OCI-LY3 (cell line): Measurements from ENCODE around the gene TTYH2.

Source experiments
- H2AFZ ChIP-seq: fragments of 200-600, 300-600 bp; shearing (Covaris generic); 2 replicates; pipeline ENCODE4 v1.6.0; 2014; ENCODE audit warnings: antibody characterized with exemption, low read depth, low read length
- H3K27ac ChIP-seq: fragments of 200-600, 300-600 bp; sonication (generic); 2 replicates; pipeline ENCODE4 v1.5.1; 2014; ENCODE audit warnings: mild to moderate bottlenecking, low read length, moderate library complexity, mixed read lengths
- H3K27me3 ChIP-seq: fragments of 200-600, 300-600 bp; sonication (generic); 2 replicates; pipeline ENCODE4 v1.6.1; 2014; ENCODE audit warnings: low read depth, low read length, mixed read lengths
- H3K36me3 ChIP-seq: fragments of 200-600, 300-600 bp; sonication (generic); replicated peaks from 2 replicates; pipeline ENCODE3; 2014; ENCODE audit warnings: low read depth, low read length, mixed read lengths
- H3K4me1 ChIP-seq: fragments of 300-600, 200-600 bp; sonication (generic); 2 replicates; pipeline ENCODE4 v1.6.1; 2014; ENCODE audit warnings: low read length, mixed read lengths
- H3K4me2 ChIP-seq: fragments of 200-600, 300-600 bp; sonication (generic); 2 replicates; pipeline ENCODE4 v1.6.1; 2014; ENCODE audit warnings: low read length, mixed read lengths
- H3K4me3 ChIP-seq: fragments of 300-600, 200-600 bp; sonication (generic); 2 replicates; pipeline ENCODE4 v1.5.1; 2014; ENCODE audit warnings: antibody characterized with exemption, mild to moderate bottlenecking, low read length, moderate library complexity
- H3K79me2 ChIP-seq: fragments of 300-600, 200-600 bp; shearing (Covaris generic); 2 replicates; pipeline ENCODE4 v1.6.1; 2014; ENCODE audit warnings: mild to moderate bottlenecking, low read length, mixed read lengths
- H3K9ac ChIP-seq: fragments of 300-600, 200-600 bp; shearing (Covaris generic); 2 replicates; pipeline ENCODE4 v1.6.0; 2014; ENCODE audit warnings: mild to moderate bottlenecking, low read length, moderate library complexity
- H3K9me3 ChIP-seq: fragments of 200-600, 300-600 bp; shearing (Covaris generic); 2 replicates; pipeline ENCODE4 v1.6.1; 2014; ENCODE audit warnings: low read length, mixed read lengths; ENCODE audit not compliant: insufficient read depth
- H4K20me1 ChIP-seq: fragments of 200-600, 300-600 bp; sonication (generic); 2 replicates; pipeline ENCODE4 v1.6.1; 2016; ENCODE audit warnings: low read length, mixed read lengths; ENCODE audit not compliant: insufficient read depth
- CTCF ChIP-seq: fragments of 200-600, 300-600 bp; sonication (generic); IDR thresholded peaks from 2 replicates; pipeline ENCODE4 v1.5.1; 2014; ENCODE audit warnings: antibody characterized with exemption, low read length, low read depth
- EZH2phosphoT487 ChIP-seq: fragments of 200-600 bp; shearing (Covaris generic); IDR thresholded peaks from 2 replicates; pipeline ENCODE4 v1.6.1; 2018; ENCODE audit warnings: antibody characterized with exemption, mixed run types, low read depth

Gene TTYH2

DNA sequence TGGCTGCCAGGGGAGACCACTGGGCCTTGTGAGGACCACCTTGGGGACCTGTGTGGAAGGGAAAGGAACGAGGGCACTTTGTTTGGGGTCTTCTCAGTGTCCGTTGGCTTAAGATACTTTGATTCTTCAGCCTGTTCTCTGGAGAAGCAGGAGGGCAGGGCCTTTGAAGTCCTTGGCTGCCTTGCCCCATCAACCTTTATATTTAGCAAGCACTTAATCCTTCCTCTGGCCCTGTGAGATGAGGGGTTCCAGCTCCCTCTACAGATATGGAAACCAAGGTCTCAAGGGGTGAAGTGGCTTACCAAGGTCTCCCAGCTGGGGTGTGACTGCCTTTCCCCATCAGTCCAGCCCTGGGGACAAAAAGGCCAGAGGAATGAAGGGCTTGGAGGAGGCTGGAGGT is 28.5 kb downstream of the TTYH2 start:
- no peak overlapping the region for H2AFZ ChIP-seq
- no peaks in the 10 kb centered on the region for H3K4me1 ChIP-seq
- no peaks in the 10 kb centered on the region for H4K20me1 ChIP-seq
- H3K9me3 ChIP-seq, result no peaks in the 10 kb centered on the region
- H3K4me3 ChIP-seq, result no peak overlapping the region
- TF ChIP-seq CTCF (no peak), EZH2phosphoT487 (no peak)
- H3K79me2 ChIP-seq, result no peaks in the 10 kb centered on the region
- peaks cover 3% of the 10 kb centered on the region for H3K36me3 ChIP-seq
- H3K27me3 ChIP-seq, result no peaks in the 10 kb centered on the region
- H3K9ac ChIP-seq, result no peak overlapping the region
- H3K27ac ChIP-seq, result no peak overlapping the region
- H3K4me2 ChIP-seq, result no peak overlapping the region

DNA sequence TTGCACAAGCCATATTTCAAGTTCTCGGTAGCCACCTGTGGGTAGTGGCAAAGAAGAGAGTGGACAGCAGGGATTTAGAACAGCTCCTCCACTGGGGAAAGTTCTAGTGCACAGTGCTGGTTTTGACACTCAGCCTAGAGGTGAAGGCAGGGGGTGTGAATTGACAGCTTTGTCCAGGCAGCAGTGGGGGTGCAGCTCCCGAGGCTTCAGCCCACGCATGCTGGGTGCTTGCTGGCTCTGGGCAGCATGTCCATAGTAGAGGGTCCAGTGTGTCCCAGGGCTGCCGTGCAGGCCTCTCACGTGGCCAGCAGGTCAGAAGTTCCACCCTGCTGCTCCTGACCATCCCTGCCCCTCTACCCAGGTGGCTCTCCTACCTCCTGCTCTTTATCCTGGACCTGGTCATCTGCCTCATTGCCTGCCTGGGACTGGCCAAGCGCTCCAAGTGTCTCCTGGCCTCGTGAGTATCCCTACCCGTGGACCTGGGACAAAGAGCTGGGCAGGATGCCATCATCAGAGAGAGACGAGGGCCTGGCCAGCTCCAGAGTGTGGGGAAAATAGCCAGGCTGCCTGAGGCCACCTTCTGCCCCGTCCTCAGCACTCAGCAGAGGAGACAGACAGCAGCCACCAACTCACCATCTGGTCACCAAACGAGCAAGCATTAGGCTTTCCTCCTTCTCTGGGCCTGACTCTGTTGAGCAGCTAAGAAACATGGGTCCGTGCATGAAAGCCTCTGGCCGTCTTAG is 29.8 kb downstream of the TTYH2 start:
- no peak overlapping the region for H3K4me3 ChIP-seq
- no peak overlapping the region for H2AFZ ChIP-seq
- H3K4me1 ChIP-seq, result no peaks in the 10 kb centered on the region
- no peak overlapping the region for H3K4me2 ChIP-seq
- no peaks in the 10 kb centered on the region for H3K9me3 ChIP-seq
- no peak overlapping the region for H3K9ac ChIP-seq
- TF ChIP-seq CTCF, result no peak
- no peak for TF ChIP-seq EZH2phosphoT487
- H4K20me1 ChIP-seq, result no peaks in the 10 kb centered on the region
- peaks cover 3% of the 10 kb centered on the region for H3K36me3 ChIP-seq
- H3K27me3 ChIP-seq, result no peaks in the 10 kb centered on the region
- H3K79me2 ChIP-seq, result no peaks in the 10 kb centered on the region
- H3K27ac ChIP-seq, result no peak overlapping the region

DNA sequence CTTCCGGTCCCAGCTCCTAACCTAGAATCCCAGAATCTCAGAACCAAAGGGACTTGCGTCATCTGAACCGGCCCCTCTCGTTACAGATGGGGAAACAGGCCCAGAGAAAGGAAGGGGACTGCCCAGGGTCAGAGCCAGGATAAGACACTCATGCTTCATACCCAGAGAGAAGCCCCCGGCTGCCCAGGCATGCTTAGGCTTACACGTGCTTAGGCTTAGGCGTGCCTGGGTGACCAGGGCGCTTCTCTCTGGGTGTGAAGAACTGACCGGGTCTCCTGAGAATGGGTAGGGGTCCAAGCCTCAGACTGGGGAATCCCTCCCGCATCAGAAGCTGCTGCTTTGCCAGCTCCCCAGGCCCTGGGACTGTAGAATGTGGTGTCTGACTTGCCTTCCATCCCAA is 30.8 kb downstream of the TTYH2 start:
- no peak overlapping the region for H3K27ac ChIP-seq
- no peaks in the 10 kb centered on the region for H3K27me3 ChIP-seq
- no peaks in the 10 kb centered on the region for H3K79me2 ChIP-seq
- no peaks in the 10 kb centered on the region for H3K4me1 ChIP-seq
- no peaks in the 10 kb centered on the region for H4K20me1 ChIP-seq
- no peak overlapping the region for H2AFZ ChIP-seq
- H3K36me3 ChIP-seq, result peaks cover 3% of the 10 kb centered on the region
- H3K4me2 ChIP-seq, result no peak overlapping the region
- no peak overlapping the region for H3K4me3 ChIP-seq
- no peak overlapping the region for H3K9ac ChIP-seq
- no peaks in the 10 kb centered on the region for H3K9me3 ChIP-seq
- TF ChIP-seq EZH2phosphoT487, result no peak
- TF ChIP-seq CTCF, result no peak

DNA sequence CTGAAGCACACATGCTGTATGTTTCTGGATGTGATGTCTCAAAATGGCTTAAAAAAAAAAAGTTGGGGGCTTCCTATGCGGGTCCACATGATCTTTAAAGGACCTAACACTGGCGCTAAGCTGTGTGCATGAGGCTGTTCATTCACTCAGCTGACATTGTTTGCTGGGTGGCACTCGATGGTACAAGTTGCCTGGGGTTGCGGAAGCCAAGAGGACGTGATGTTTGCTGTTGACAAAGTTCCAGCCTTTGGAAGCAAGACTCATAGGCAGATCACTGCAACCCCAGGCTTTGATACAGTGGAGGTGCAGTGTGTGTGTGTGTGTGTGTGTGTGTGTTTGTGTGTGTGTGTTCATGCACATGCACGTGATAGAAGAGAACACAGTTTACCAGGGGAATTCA is 31.2 kb downstream of the TTYH2 start:
- Histone ChIP-seq H3K36me3 (peaks cover 3% of the 10 kb centered on the region), H3K27me3 (no peaks in the 10 kb centered on the region), H2AFZ (no peak overlapping the region), H3K4me3 (no peak overlapping the region), H4K20me1 (no peaks in the 10 kb centered on the region), H3K4me1 (no peaks in the 10 kb centered on the region), H3K27ac (no peak overlapping the region), H3K4me2 (no peak overlapping the region), H3K79me2 (no peaks in the 10 kb centered on the region), H3K9me3 (no peaks in the 10 kb centered on the region), H3K9ac (no peak overlapping the region)
- TF ChIP-seq EZH2phosphoT487, result no peak
- TF ChIP-seq CTCF, result no peak
